ENCODE measurements around the gene STK39.

GRCh38 chr2:168178520-168179324, 68.7 kb downstream of the STK39 start:
- TF ChIP-seq CTCF (IDR thresholded peaks at IDR 0.05): no peak
- no peak for TF ChIP-seq POLR2A (IDR thresholded peaks at IDR 0.05)

Data from right lobe of liver (tissue), 4 donors.